HL-60 (cell line): Measurements from ENCODE around the gene CYS1.

Experiments
- DNase-seq, 2 experiments: peaks; one replicate each; pipeline ENCODE4 v3.0.0-alpha.2; 2010 to 2020; ENCODE audit warnings: low read depth in 1 of 2, low spot score in 1 of 2
- H3K27ac ChIP-seq: fragments of 250-450 bp; sonication (Bioruptor Pico); replicated peaks from 2 replicates; pipeline ENCODE4 v1.5.1; 2020; ENCODE audit warnings: mild to moderate bottlenecking, moderate library complexity
- H3K27me3 ChIP-seq: fragments of 250-450 bp; sonication (Bioruptor Pico); 2 replicates; pipeline ENCODE4 v1.5.1; 2021; ENCODE audit warnings: mild to moderate bottlenecking, moderate library complexity; ENCODE audit not compliant: insufficient read depth, poor library complexity, severe bottlenecking
- H3K4me3 ChIP-seq: replicated peaks from 2 replicates; pipeline ENCODE4 v1.5.1; 2011; ENCODE audit warnings: mild to moderate bottlenecking, control low read depth, low read length; ENCODE audit not compliant: insufficient read depth
- CTCF ChIP-seq: IDR thresholded peaks from one replicate; pipeline ENCODE4 v1.5.1; 2011; ENCODE audit warnings: low read length, control low read depth, inconsistent platforms; ENCODE audit not compliant: insufficient read depth
- GABPA ChIP-seq: IDR thresholded peaks from 2 replicates; pipeline ENCODE4 v1.6.1; 2012; ENCODE audit warnings: low read depth
- POLR2AphosphoS5 ChIP-seq: IDR thresholded peaks from 2 replicates; pipeline ENCODE4 v1.6.1; 2012; ENCODE audit warnings: low read depth
- REST ChIP-seq: IDR thresholded peaks from 2 replicates; pipeline ENCODE4 v1.6.1; 2012; ENCODE audit warnings: low read depth; ENCODE audit not compliant: insufficient replicate concordance
- SPI1 ChIP-seq: IDR thresholded peaks from 2 replicates; pipeline ENCODE4 v1.6.1; 2012; ENCODE audit warnings: low read depth, mild to moderate bottlenecking, borderline replicate concordance

Gene CYS1

GRCh38 chr2:10065773-10066055 lies 14.5 kb downstream of the CYS1 start:
- H3K27ac ChIP-seq, result no peak overlapping the region
- TF ChIP-seq CTCF (no peak), SPI1 (no peak), POLR2AphosphoS5 (no peak), GABPA (no peak), REST (no peak)
- H3K27me3 ChIP-seq, result no peaks in the 10 kb centered on the region

GRCh38 chr2:10064932-10065772 lies 15.1 kb downstream of the CYS1 start:
- no peak for TF ChIP-seq POLR2AphosphoS5
- TF ChIP-seq SPI1, result no peak
- TF ChIP-seq GABPA, result no peak
- TF ChIP-seq REST, result no peak
- no peak for TF ChIP-seq CTCF
- Histone ChIP-seq H3K27me3 (no peaks in the 10 kb centered on the region), H3K27ac (no peak overlapping the region), H3K4me3 (no peak overlapping the region)
- peak in 1 of 2 experiments; percentile 28 for DNase-seq

More at GRCh38 chr2:10065773-10066055, 14.5 kb downstream of the CYS1 start:
- DNase-seq, result no peak
- no peak overlapping the region for H3K4me3 ChIP-seq

GRCh38 chr2:10063566-10063965 lies 16.6 kb downstream of the CYS1 start:
- DNase-seq, result no peak
- Histone ChIP-seq H3K27me3 (no peaks in the 10 kb centered on the region), H3K27ac (no peak overlapping the region), H3K4me3 (no peak overlapping the region)
- TF ChIP-seq POLR2AphosphoS5 (no peak), GABPA (no peak), REST (no peak), CTCF (no peak), SPI1 (no peak)
